Esophagus muscularis mucosa (tissue), 3 donors: Measurements from ENCODE around the gene OR4D2.

Experiments used
- CTCF ChIP-seq, 3 experiments: fragments of 200-600 bp in 2 of 3; fragments of 450-650 bp in 1 of 3; sonication (generic) in 2 of 3; IDR thresholded peaks; one replicate each; pipeline ENCODE4 v1.5.1; 2017 to 2019; ENCODE audit warnings: antibody characterized with exemption in 3 of 3, mild to moderate bottlenecking in 2 of 3, moderate library complexity in 1 of 3
- POLR2A ChIP-seq: fragments of 450-650 bp; IDR thresholded peaks from one replicate; pipeline ENCODE4 v1.6.1; 2017; ENCODE audit warnings: antibody characterized with exemption, moderate library complexity, mild to moderate bottlenecking, low read depth
- POLR2AphosphoS5 ChIP-seq, 2 donors: sonication (generic); formaldehyde crosslinking; IDR thresholded peaks; one replicate each; pipeline ENCODE4 v1.6.1; 2017; ENCODE audit warnings: antibody characterized with exemption in 2 of 2

GRCh38 chr17:58219789-58220183, 53.0 kb downstream of the OR4D2 start:
- TF ChIP-seq CTCF (IDR thresholded peaks at IDR 0.05) (no peak), POLR2A (no peak), POLR2AphosphoS5 (IDR thresholded peaks at IDR 0.05) (no peak)
